GM21360 (cell line): ENCODE measurements around the gene RAC3.

ENCODE experiments used
- ATAC-seq: cut with Tn5 transposase; IDR thresholded peaks from one replicate; pipeline ENCODE4 v1.9.1; 2021; ENCODE audit warnings: mild to moderate bottlenecking, moderate library complexity; ENCODE audit not compliant: unreplicated experiment

The RAC3 gene

GRCh38 chr17:82053556-82054263 is 22.2 kb downstream of the RAC3 start:
- no peak for ATAC-seq

DNA sequence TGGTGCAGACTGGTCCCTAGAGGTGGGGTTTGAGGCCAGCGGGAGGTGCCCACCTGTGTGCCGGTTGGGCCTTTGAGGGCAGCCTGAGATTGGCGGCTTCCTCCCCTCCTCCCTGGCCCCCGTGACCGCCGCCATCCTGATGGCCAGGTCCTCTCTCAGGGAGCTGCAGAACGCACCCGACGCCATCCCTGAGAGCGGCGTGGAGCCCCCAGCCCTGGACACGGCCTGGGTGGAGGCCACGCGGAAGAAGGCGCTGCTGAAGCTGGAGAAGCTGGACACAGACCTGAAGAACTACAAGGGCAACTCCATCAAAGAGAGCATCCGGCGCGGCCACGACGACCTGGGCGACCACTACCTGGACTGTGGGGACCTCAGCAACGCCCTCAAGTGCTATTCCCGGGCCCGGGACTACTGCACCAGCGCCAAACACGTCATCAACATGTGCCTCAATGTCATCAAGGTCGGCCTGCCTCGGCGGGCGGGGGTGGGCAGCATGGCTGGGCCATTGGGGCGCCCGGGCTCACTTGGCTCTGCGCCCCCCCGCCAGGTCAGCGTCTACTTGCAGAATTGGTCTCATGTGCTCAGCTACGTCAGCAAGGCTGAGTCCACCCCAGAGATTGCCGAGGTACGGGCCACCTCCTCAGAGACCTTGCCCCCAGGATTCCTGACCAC is 23.0 kb downstream of the RAC3 start:
- no peak for ATAC-seq

GRCh38 chr17:82055023-82055964 is 23.8 kb downstream of the RAC3 start:
- no peak for ATAC-seq

DNA sequence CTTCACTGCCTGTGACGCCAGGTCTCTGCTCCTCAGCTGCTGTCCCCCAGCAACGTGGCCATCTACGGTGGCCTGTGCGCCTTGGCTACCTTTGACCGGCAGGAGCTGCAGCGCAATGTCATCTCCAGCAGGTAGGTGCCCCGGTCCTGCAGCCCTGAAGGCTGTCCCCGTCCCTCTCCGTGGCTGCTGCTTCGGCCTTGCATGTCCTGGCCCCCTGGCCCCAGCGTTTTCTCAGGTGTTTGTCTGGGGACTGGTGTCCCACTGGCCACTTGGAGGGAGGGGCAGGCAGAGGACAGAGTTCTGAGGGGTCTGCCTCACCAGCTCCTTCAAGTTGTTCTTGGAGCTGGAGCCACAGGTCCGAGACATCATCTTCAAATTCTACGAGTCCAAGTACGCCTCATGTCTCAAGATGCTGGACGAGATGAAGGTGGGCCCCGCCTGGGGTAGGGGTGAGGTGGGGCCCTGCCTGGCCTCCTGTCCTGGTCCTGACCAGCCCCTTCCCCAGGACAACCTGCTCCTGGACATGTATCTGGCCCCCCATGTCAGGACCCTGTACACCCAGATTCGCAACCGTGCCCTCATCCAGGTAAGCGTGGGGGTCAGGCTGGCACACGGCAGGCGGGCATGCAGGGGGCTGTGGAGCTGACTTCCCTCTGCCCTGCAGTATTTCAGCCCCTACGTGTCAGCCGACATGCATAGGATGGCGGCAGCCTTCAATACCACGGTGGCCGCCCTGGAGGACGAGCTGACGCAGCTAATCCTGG is 24.7 kb downstream of the RAC3 start:
- ATAC-seq, result no peak

GRCh38 chr17:82056729-82057621 is 25.5 kb downstream of the RAC3 start:
- ATAC-seq, result no peak

GRCh38 chr17:82058230-82058854 is 26.9 kb downstream of the RAC3 start:
- no peak for ATAC-seq

DNA sequence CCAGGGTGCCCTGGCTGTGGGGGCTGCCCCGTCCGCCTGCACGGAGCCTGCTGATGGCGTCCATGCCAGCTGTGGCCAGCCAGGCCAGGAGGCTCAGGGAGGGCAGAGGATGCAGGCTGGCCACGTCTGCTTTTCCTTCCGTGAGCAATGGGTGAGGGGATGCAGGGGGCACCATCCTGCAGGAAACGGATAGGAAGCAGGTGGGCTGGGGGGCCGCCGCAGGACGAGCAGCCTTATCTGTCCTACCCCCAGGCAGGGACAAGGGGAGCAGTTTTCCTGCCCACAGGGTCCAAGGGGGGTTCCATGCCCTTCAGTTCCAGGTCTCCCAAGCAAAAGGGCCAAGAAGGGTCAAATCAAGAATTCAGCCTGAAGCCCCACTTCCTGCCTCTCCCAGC is 27.4 kb downstream of the RAC3 start:
- no peak for ATAC-seq

- no peak for ATAC-seq
Observed at GRCh38 chr17:82059272-82060000, 28.0 kb downstream of the RAC3 start.

DNA sequence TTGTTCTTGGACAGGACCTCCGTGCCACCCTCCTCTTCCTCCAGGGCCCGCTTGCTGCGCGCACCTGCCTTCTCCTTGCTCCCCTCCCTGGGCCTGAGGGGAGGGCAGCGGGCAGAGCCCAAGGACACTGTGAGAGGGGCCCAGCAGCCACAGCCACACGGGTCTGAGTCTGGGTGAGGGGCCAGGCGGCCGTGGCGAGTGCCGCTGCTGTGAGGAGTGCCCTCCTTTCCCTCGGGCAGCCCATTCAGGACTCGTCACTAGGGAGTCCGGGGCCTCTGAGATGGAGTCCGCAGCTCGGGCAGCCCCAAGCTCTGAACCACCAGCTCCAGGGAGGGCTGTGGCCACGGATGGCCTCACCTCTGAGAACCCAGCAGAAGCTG is 28.5 kb downstream of the RAC3 start:
- ATAC-seq, result no peak

DNA sequence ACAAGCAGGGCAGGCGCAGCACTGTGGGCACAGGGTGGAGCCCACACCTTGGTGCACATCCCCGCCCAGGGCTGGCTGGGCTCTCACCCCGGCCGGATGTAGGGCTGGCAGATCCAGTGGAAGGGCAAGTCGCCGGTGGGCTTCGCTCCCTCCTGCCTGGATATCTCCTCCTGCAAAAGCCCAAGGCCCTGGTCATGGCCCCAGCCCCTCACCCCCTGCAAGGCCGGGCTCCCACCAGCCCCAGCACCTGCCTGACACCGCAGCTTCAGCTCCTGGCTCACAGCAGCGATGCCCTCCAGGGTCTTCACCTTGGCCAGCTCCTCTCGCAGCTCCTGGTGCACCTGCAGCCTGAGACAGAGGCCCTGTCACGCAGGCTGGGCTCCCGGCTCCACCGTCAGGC is 29.1 kb downstream of the RAC3 start:
- no peak for ATAC-seq

- no peak for ATAC-seq
Observed at GRCh38 chr17:82061047-82061925, 29.8 kb downstream of the RAC3 start.

- no peak for ATAC-seq
Observed at GRCh38 chr17:82062076-82062983, 30.9 kb downstream of the RAC3 start.

DNA sequence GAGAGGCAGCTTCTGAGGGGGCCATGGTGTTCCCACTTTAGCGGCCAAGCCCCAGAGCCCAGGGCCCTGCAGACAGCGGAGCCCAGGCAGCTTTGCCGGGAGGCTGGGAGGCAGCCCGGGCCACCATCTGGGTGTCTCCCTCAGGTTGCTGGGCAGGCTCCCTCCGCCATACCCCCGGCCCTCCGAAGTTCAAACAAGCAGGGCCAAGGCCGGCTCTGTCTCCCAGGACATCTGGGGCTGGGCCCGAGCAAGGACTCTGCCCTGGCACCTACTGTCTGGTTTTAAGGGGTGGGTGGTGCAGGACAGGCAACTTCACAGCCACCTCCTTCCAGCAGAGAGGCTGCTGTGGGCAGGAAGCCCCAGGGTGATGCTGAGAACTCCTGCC is 31.5 kb downstream of the RAC3 start:
- no peak for ATAC-seq

GRCh38 chr17:82063424-82064415 is 32.2 kb downstream of the RAC3 start:
- no peak for ATAC-seq

DNA sequence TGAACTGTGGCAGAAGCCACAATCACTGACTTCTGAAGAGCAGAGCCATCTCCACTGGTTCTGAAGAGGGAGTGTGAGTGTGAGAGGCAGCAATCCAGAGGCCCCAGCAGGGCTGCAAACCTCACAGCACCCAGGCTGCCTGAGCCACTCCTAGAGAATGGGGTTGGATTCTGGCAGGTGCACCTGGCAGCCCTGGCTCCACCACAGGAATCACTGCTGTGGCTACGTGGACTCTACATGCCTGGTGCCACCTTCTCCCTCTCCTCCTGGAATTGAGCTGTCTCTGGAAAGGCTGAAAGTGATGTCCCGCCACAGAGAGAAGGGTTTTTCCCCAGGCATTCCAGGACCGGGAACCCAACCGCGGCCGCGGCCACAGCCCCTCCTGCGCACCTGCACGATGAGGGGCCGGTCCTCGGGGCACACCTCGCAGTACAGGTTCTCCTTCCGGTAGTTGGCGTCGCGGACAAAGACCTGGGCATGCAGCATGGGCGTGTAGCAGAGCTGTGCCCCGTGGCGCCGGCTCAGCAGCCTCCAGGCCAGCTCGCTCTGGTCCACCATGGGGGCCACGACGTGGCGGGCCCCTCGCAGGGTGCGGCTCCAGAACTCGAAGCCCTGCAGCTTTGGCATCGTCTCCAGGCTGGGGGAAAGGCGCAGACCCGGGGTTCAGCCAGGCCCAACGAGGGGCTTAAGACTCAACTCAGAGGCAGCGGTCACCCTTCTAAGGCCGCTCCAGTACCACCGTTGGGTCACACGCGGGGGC is 33.1 kb downstream of the RAC3 start:
- no peak for ATAC-seq
